Stimulated activated effector memory CD8-positive, alpha-beta T cell treated with anti-CD3 and anti-CD28 coated beads, Interleukin-12 subunit alpha, Interleukin-12 subunit beta, amount 100 ng/mL, for 72 hours (primary cell): ENCODE measurements around the gene FBXL14.

ENCODE experiments used
- ATAC-seq: fragments of 150-1000 bp; cut with Tn5 transposase; 2 replicates; pipeline ENCODE4 v1.10.0; 2021
- DNase-seq, 2 donors: peaks; one replicate each; pipeline ENCODE4 v3.0.0; 2021 to 2022; ENCODE audit warnings: low spot score in 2 of 2
- H3K27ac Mint-ChIP-seq: one replicate; pipeline ENCODE4 v1.8.0; 2022; ENCODE audit warnings: mild to moderate bottlenecking, mixed read lengths
- H3K36me3 Mint-ChIP-seq: one replicate; pipeline ENCODE4 v1.8.0; 2022; ENCODE audit warnings: mild to moderate bottlenecking, mixed read lengths
- H3K4me1 Mint-ChIP-seq: one replicate; pipeline ENCODE4 v1.8.0; 2022; ENCODE audit warnings: mixed read lengths
- H3K4me3 Mint-ChIP-seq: one replicate; pipeline ENCODE4 v1.8.0; 2022; ENCODE audit warnings: mild to moderate bottlenecking, mixed read lengths
- H3K9me3 Mint-ChIP-seq: one replicate; pipeline ENCODE4 v1.8.0; 2022; ENCODE audit warnings: mixed read lengths

Gene FBXL14

GRCh38 chr12:1591034-1591433 lies 3.3 kb downstream of the FBXL14 start:
- DNase-seq: no peak

GRCh38 chr12:1590221-1590979 lies 4.0 kb downstream of the FBXL14 start:
- ATAC-seq: no peak
- DNase-seq: no peak
- peaks cover 68% of the 10 kb centered on the region for H3K36me3 Mint-ChIP-seq
- peak overlapping the region; percentile 83 for H3K4me3 Mint-ChIP-seq
- peaks cover 56% of the 10 kb centered on the region for H3K4me1 Mint-ChIP-seq
- H3K27ac Mint-ChIP-seq: peak overlapping the region; percentile 92
- H3K9me3 Mint-ChIP-seq: no peaks in the 10 kb centered on the region

More at GRCh38 chr12:1591034-1591433, 3.3 kb downstream of the FBXL14 start:
- no peaks in the 10 kb centered on the region for H3K9me3 Mint-ChIP-seq
- H3K36me3 Mint-ChIP-seq: peaks cover 70% of the 10 kb centered on the region
- H3K27ac Mint-ChIP-seq: peak overlapping the region; percentile 92
- H3K4me1 Mint-ChIP-seq: peaks cover 58% of the 10 kb centered on the region
- peak overlapping the region; percentile 83 for H3K4me3 Mint-ChIP-seq
- ATAC-seq: peak; percentile 31

- peaks cover 58% of the 10 kb centered on the region for H3K36me3 Mint-ChIP-seq
- peak overlapping the region; percentile 76 for H3K27ac Mint-ChIP-seq
- H3K4me1 Mint-ChIP-seq: peaks cover 51% of the 10 kb centered on the region
- no peak overlapping the region for H3K4me3 Mint-ChIP-seq
- H3K9me3 Mint-ChIP-seq: no peaks in the 10 kb centered on the region
- DNase-seq (no peak), ATAC-seq (no peak)
Observed at GRCh38 chr12:1588575-1588947, 5.8 kb downstream of the FBXL14 start.

GRCh38 chr12:1587927-1588574 lies 6.3 kb downstream of the FBXL14 start:
- Mint-ChIP-seq H3K4me1 (peaks cover 53% of the 10 kb centered on the region), H3K4me3 (no peak overlapping the region), H3K36me3 (peaks cover 53% of the 10 kb centered on the region)

GRCh38 chr12:1584326-1584725 lies 10.1 kb downstream of the FBXL14 start:
- Mint-ChIP-seq H3K4me3 (no peak overlapping the region), H3K4me1 (peaks cover 30% of the 10 kb centered on the region), H3K9me3 (no peaks in the 10 kb centered on the region), H3K27ac (no peak overlapping the region), H3K36me3 (peaks cover 25% of the 10 kb centered on the region)
- ATAC-seq (no peak), DNase-seq (no peak)

More at GRCh38 chr12:1587927-1588574, 6.3 kb downstream of the FBXL14 start:
- DNase-seq (no peak), ATAC-seq (no peak)
- no peaks in the 10 kb centered on the region for H3K9me3 Mint-ChIP-seq
- H3K27ac Mint-ChIP-seq: peak overlapping the region; percentile 76

- Mint-ChIP-seq H3K9me3 (no peaks in the 10 kb centered on the region), H3K4me3 (no peak overlapping the region), H3K27ac (no peak overlapping the region), H3K36me3 (peaks cover 19% of the 10 kb centered on the region), H3K4me1 (peaks cover 26% of the 10 kb centered on the region)
- ATAC-seq: peak; percentile 76
- peak; percentile 50 to 73 for DNase-seq
Observed at GRCh38 chr12:1583421-1584078, 10.8 kb downstream of the FBXL14 start.

- Mint-ChIP-seq H3K4me3 (no peak overlapping the region), H3K4me1 (peaks cover 17% of the 10 kb centered on the region), H3K27ac (no peak overlapping the region), H3K9me3 (no peaks in the 10 kb centered on the region), H3K36me3 (peaks cover 14% of the 10 kb centered on the region)
- ATAC-seq (no peak), DNase-seq (no peak)
Observed at GRCh38 chr12:1582709-1583050, 11.7 kb downstream of the FBXL14 start.

- H3K4me3 Mint-ChIP-seq: no peak overlapping the region
- no peaks in the 10 kb centered on the region for H3K9me3 Mint-ChIP-seq
- H3K27ac Mint-ChIP-seq: no peak overlapping the region
- peaks cover 14% of the 10 kb centered on the region for H3K4me1 Mint-ChIP-seq
- ATAC-seq (no peak), DNase-seq (no peak)
- peaks cover 9% of the 10 kb centered on the region for H3K36me3 Mint-ChIP-seq
Observed at GRCh38 chr12:1581973-1582708, 12.2 kb downstream of the FBXL14 start.

GRCh38 chr12:1580526-1580925 lies 13.9 kb downstream of the FBXL14 start:
- H3K9me3 Mint-ChIP-seq: no peaks in the 10 kb centered on the region
- ATAC-seq (no peak), DNase-seq (no peak)
- no peak overlapping the region for H3K4me3 Mint-ChIP-seq
- H3K4me1 Mint-ChIP-seq: peaks cover 17% of the 10 kb centered on the region
- H3K27ac Mint-ChIP-seq: no peak overlapping the region
- H3K36me3 Mint-ChIP-seq: no peaks in the 10 kb centered on the region

GRCh38 chr12:1579651-1580435 lies 14.5 kb downstream of the FBXL14 start:
- peaks cover 20% of the 10 kb centered on the region for H3K4me1 Mint-ChIP-seq
- no peak for DNase-seq
- H3K4me3 Mint-ChIP-seq: no peak overlapping the region
- H3K36me3 Mint-ChIP-seq: no peaks in the 10 kb centered on the region
- H3K9me3 Mint-ChIP-seq: no peaks in the 10 kb centered on the region
- ATAC-seq: no peak
- H3K27ac Mint-ChIP-seq: no peak overlapping the region

- H3K4me3 Mint-ChIP-seq: no peak overlapping the region
Observed at GRCh38 chr12:1576410-1577241, 17.8 kb downstream of the FBXL14 start.

GRCh38 chr12:1575408-1576401 lies 18.7 kb downstream of the FBXL14 start:
- ATAC-seq: no peak
- H3K4me3 Mint-ChIP-seq: no peak overlapping the region
- H3K4me1 Mint-ChIP-seq: peaks cover 11% of the 10 kb centered on the region
- no peaks in the 10 kb centered on the region for H3K9me3 Mint-ChIP-seq
- no peak for DNase-seq
- no peaks in the 10 kb centered on the region for H3K36me3 Mint-ChIP-seq
- H3K27ac Mint-ChIP-seq: no peak overlapping the region

More at GRCh38 chr12:1576410-1577241, 17.8 kb downstream of the FBXL14 start:
- peaks cover 14% of the 10 kb centered on the region for H3K4me1 Mint-ChIP-seq
- DNase-seq (no peak), ATAC-seq (no peak)
- no peaks in the 10 kb centered on the region for H3K36me3 Mint-ChIP-seq
- no peaks in the 10 kb centered on the region for H3K9me3 Mint-ChIP-seq
- no peak overlapping the region for H3K27ac Mint-ChIP-seq

GRCh38 chr12:1574865-1575259 lies 19.5 kb downstream of the FBXL14 start:
- Mint-ChIP-seq H3K36me3 (no peaks in the 10 kb centered on the region), H3K9me3 (no peaks in the 10 kb centered on the region), H3K4me3 (no peak overlapping the region), H3K27ac (no peak overlapping the region), H3K4me1 (peaks cover 11% of the 10 kb centered on the region)
- ATAC-seq (no peak), DNase-seq (no peak)
